GM18505 (cell line): ENCODE results near the gene BRMS1L.
A peak's percentile ranks its signal among the peaks of the same experiment; 100 is the strongest.
"Not testable (repeated sequence)": the region's sequence is repeated elsewhere in the genome, so short reads cannot be mapped to it uniquely, and the experiment has no call there.

Experiments used
- ATAC-seq: cut with Tn5 transposase; IDR thresholded peaks from one replicate; pipeline ENCODE4 v1.9.1; 2021; ENCODE audit not compliant: unreplicated experiment
- POLR2A ChIP-seq: IDR thresholded peaks from 4 replicates; pipeline ENCODE4 v1.6.1; 2011; ENCODE audit warnings: borderline replicate concordance; ENCODE audit not compliant: insufficient read depth, insufficient read length; ENCODE audit errors: extremely low read depth

The BRMS1L gene, protein sequence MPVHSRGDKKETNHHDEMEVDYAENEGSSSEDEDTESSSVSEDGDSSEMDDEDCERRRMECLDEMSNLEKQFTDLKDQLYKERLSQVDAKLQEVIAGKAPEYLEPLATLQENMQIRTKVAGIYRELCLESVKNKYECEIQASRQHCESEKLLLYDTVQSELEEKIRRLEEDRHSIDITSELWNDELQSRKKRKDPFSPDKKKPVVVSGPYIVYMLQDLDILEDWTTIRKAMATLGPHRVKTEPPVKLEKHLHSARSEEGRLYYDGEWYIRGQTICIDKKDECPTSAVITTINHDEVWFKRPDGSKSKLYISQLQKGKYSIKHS

DNA sequence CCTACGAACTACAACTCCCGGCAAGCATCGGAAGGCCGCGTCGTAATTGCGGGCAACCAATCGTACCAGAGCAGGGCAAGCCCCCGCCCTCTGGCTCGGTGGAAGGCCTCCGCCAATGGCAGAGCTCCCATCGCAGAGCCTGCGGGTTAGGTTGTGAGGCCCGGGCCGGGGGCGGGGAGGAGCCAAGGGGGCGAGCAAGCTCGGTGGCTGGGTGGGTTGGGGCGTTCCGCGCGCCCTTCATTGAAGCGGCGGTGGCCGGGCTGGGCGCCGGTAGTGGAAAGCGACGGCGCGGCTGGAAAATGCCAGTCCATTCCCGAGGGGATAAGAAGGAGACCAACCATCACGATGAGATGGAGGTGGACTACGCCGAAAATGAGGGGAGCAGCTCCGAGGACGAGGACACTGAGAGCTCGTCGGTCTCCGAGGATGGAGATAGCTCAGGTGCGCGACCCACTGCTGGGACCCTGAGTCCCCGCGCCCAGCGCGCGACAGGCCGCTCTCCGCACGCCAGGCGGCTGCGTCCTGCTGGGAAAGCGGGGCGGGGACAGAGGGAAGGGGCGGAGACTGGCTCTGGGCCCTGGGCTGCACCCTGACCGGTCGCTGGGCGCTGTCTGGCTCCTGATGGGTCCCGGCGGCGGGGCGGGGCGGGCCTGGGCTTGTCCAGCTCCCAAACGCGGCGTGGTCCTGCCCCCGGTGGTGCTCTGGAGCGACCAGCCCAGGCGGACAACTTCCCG is at the start of gene BRMS1L:
Gene BRMS1L, plus strand, starts transcription at position 121 of the 734 bp plus-strand sequence. Its CDS starts 179 bp downstream, at position 300.
- peak; percentile 95 for ATAC-seq
- peak; percentile 90 for TF ChIP-seq POLR2A

DNA sequence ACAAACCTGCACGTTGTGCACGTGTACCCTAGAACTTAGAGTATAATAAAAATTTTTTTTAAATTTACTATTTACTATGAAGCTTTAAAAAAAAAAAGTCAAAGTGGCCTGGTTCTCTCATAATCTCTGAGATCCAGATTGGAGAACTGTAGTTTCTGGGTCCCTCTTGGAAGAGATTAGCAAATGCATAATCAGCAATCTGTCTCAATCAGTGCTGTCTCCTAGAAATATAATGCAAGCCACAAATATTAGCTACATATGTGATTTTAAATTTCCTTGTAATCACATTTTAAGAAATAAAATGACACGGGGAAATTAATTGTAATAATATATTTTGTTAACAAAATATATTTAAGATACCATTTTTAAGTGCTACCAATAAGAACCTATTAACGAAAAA is 49.3 kb upstream of the BRMS1L start:
- TF ChIP-seq POLR2A: no peak
- no peak for ATAC-seq

DNA sequence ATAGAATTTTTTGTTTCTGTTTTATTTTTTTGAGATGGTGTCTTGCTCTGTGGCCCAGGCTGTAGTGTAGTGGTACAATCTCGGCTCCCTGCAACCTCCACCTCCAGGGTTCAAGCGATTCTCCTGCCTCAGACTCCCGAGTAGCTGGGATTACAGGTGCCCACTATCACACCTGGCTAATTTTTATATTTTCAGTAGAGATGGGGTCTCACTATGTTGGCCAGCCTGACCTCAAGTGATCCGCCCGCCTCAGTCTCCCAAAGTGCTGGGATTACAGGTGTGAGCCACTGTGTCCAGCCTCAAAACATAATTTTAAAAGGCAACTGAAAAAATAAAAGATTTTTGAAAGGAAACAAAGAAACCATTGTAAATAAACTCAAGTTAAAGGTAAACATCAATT is 48.6 kb upstream of the BRMS1L start:
- not testable (repeated sequence) for ATAC-seq

DNA sequence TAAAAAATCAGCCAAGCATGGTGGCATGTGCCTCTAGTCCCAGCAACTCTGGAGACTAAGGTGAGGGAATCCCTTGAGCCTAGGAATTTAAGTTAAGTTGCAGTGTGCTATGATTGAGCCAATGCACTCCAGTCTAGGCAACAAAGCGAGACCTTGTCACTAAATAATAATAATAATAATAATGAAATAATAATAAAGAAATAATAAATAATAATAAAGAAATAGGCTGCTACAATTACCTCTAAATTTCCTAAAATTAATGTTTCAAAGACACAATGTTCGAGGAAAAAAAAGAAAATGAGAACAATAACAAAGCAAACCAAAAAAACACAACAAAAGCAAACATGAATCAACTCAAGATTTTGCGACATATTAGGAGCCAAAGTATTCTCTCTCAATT is 46.8 kb upstream of the BRMS1L start:
- no peak for ATAC-seq
- TF ChIP-seq POLR2A: no peak

DNA sequence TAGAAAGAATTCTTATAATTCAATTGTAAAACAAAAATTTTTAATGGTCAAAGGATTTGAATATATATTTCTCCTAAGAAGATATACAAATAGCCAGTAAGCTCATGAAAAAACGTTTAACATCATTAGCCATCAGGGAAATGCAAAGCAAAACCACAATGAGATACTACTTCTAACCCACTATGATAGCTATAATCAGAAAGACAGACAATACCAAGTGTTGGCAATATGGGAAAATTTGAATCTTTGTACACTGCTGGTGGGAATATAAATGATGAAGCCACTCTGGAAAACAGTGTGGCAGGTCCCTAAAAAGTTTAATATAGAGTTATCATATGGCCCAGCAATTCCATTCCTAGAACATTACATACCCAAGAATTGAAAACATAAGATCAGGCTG is 42.4 kb upstream of the BRMS1L start:
- no peak for TF ChIP-seq POLR2A

DNA sequence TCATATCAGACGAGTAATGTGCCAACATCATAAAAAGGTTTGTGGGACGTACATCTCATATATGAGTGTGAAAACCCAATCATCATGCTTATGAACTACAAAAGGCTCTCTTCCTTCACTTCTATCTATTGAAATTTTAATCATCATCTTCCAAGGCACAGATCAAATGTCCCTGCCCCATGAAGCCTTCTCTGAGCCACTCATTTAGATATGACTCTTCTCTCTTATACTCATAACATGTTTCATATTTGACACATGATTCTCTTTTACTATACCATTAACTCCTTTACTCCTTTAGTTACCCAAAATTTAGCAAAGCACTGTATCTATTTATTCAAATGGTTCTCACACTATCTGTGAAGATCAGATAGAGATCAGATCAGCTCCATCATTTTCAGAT is 39.3 kb upstream of the BRMS1L start:
- no peak for ATAC-seq
- no peak for TF ChIP-seq POLR2A

More for the DNA sequence above, 42.4 kb upstream of the BRMS1L start:
- no peak for ATAC-seq

DNA sequence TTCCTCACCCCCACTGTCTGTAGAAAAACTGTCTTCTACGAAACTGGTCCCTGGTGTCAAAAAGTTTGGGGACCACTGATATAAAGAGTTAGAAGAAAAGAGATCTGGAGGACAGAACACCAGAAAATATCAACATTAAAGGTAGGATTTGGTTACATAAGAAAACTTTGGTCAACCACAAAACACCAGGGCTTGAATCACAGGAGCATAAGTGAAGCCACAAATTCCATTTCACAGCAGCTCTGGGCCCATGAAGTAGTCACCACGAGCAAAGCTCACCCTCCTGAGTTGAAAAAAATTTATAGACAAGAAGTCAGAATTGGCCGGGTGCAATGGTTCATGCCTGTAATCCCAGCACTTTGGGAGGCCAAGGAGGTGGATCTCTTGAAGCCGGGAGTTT is 36.5 kb upstream of the BRMS1L start:
- no peak for TF ChIP-seq POLR2A
- no peak for ATAC-seq

DNA sequence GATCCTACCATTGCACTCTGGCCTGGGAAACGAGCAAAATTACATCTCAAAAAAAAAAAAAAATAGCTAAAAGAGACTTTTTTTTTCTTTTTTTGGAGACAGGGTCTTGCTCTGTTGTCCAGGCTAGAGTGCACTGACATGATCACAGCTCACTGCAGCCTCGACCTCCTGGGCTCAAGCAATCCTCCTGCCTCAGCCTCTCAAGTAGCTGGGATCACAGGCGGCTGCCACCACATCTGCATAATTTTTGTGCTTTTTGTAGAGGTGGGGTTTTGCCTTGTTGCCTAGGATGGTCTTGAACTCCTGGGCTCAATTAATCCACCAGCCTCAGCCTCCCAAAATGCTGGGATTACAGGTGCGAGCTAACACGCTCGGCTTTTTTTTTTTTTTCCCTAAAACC is 28.3 kb upstream of the BRMS1L start:
- ATAC-seq: no peak
- no peak for TF ChIP-seq POLR2A

DNA sequence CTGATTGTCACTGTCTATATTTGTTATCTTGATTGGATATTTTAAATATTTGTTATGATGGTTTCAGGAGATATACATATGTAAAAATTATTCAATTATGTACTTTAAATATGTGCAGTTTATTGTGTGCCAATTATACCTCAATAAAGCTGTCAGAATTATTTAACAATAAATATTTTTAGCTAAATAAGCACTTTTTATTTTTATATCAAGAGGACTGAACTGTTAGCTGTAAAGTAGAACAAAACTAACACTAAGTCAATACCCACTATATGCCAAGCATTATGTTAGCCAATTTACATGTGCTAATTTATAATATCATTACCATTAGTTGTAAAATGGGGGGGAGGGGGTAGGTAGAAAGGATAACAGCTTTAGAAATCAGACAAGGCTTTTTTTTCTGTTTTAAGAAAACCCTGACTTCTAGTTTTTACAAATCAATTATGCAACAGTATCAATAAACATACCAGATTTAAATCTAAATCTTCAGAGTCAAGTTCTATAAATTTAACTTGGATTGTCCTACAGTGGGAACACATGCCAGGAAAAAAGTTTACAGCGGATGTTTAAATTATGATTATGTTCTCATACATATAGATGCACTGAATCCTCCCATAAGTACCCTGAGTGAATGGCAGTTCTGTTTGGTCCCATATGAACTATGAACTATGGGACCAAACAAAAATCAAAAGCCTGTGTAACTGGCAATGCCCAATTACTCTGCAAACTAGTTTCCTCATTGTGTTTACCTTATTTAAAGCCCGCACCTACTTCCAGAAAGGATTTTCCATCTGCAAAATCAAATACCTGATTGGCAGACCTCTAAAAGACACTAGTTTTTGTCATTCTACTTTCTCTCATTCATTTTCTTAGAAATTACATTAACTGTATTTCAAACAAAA is 19.9 kb upstream of the BRMS1L start:
- ATAC-seq: no peak
- no peak for TF ChIP-seq POLR2A

DNA sequence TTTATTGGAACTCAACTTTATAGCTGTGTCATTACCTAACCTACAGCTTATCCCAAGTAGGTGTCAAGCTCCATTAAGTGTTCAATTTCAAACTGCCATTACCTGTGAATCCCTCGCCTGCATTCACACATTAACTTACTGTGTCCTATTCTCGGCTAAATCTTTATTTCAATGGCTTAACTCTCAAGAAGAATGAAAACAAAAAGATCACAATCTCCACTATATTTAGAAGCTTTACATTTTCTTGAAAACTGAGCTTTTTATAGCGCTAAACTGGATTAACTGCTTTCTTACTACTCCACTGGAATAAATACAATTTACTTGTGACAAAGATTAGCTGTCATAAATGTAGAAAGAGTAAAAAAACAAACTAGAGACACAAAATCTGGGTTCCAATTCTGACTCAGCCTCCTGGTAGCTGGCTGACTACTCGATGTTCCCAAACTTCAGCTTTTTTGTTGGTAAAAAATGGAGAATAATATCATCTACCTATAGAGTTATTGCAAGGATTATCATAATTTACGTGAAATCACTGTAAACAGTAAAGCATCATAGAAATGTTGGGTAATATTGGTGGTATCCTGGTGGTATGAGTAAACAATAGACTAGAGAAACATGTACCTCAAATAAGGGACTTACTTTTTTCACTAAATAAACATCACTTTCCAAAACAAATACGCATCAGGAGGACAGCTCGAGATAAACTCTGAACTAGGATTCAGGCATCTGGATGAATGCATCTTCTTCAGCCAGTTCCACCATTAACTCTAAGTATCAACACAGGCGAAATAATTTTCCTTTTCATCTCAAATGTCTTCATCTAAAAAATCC is 18.8 kb upstream of the BRMS1L start:
- no peak for ATAC-seq
- no peak for TF ChIP-seq POLR2A

DNA sequence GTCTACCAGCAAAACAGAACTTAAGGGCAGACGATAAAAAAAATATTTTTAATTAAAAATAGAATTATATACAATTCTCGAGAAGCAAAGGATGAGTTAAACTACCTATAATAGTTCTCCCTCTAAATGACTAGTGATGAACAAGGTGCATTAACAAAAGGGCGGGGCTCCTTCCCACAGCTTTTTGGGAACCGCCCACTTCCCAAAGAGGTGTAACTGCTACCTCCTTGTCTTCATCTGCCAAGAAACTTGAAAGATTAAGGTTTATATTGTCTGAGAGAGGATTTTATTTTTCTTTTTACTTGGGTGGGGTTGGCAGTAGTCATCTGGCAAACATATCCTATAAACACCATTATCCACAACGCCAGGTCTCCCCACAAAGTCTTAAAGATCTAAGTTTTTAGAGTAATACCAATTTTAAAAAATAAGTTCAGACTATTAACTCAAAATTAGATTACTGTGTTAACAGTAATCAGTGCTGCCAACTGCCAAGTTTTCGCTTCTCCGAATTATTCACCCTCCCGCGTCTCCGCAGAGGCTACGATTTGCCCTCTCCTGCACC is 18.0 kb upstream of the BRMS1L start:
- no peak for ATAC-seq
- TF ChIP-seq POLR2A: no peak

DNA sequence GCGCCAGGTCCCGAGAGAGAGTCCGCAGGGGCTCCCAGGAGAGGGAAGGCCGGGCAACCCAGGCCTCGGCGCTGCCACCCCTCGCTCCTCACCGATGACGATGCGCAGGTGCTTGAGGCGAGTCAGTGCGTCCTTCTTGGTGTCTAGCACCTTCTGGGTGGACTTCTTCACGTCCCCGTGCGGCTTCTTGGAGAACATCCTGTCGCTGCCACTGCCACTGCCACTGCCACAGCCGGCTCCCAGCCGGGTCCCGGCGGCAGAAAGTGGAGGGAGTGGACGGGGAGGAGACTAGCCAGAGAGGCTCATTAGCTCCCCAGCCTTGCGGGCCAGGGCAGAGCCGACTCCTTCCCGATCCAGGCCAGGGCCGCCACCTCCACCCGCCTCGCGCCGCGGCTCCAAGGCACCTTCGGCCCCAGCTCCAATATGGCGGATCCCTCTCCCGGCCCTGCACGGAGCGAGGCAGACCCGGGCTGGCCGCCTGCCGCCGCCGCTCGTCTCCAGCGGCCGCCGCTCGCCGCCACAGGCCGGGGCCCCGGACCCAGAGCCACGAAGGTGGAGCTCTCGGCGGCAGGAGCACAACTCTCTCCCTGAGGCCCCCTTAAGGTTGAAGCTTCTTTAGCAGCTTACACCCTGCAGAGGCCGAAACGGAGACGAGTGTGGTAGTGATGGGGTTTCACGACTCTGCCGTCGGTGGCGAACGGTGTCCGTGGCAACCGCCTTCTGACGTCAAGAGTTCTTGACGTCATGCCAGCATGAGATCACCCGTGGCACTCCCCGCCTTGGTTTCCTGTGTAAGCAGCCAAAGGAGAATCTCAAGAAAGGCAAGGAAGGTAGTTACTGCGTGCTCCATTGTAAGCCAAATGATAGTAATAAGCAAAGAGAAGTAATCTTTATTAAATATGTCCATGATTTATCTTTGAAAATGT is 17.2 kb upstream of the BRMS1L start, which contains the start of gene RALGAPA1:
Gene RALGAPA1, minus strand, starts transcription at position 658 of the 926 bp plus-strand sequence. Its CDS starts 460 bp downstream, at position 198.
- peak; percentile 90 for TF ChIP-seq POLR2A
- peak; percentile 98 for ATAC-seq

DNA sequence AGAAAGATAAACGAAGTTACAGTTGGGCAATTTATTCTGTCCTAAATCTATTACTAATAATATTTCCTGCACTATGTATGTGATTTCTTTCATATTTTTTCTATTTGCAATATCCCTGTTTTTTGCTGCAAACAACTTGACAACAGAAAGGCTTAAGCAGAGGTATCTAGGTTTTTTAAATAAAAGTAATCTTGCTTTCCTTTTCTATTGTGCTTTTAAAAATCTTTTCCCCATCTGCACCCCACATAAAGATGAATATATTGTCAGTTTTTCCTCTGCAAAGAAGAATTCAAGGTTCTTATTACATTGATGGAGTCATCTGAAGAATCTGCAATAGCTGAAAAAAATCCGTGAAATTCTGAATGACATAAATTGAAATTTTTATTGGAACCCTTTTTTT is 16.5 kb upstream of the BRMS1L start:
- ATAC-seq: no peak

More for the DNA sequence above, 16.5 kb upstream of the BRMS1L start:
- TF ChIP-seq POLR2A: no peak
